NT2/D1 (cell line): Measurements from ENCODE around the gene STX7.

ENCODE experiments used
- SUZ12 ChIP-seq: IDR thresholded peaks from 2 replicates; pipeline ENCODE4 v1.6.1; 2011; ENCODE audit not compliant: insufficient read length, insufficient read depth; ENCODE audit errors: extremely low read depth
- YY1 ChIP-seq: IDR thresholded peaks from 2 replicates; pipeline ENCODE4 v1.6.1; 2011; ENCODE audit not compliant: insufficient read length, insufficient read depth
- ZNF274 ChIP-seq: IDR thresholded peaks from 2 replicates; pipeline ENCODE4 v1.6.1; 2011; ENCODE audit warnings: mild to moderate bottlenecking, low read depth, low read length

GRCh38 chr6:132446855-132447241 lies 66.1 kb downstream of the STX7 start:
- TF ChIP-seq SUZ12 (no peak), YY1 (no peak), ZNF274 (no peak)
